ENCODE measurements around the gene TBC1D8.

TBC1D8 gene

GRCh38 chr2:101002562-101003277 is 148.5 kb downstream of the TBC1D8 start:
- no peaks in the 10 kb centered on the region for H3K9me3 ChIP-seq (ENCODE audit: control insufficient read depth, insufficient read depth, low read length)
- H3K27ac ChIP-seq (ENCODE audit: low read depth, low read length), result peak overlapping the region; percentile 88
- peaks cover 52% of the 10 kb centered on the region for H3K36me3 ChIP-seq (ENCODE audit: control insufficient read depth, insufficient read depth, low read length)

GRCh38 chr2:101001691-101002561 is 149.3 kb downstream of the TBC1D8 start, which contains the start of gene RPL31:
Gene RPL31 (plus strand): TSS chr2:101002289. CDS start chr2:101002702, 413 bp downstream.
- Histone ChIP-seq H3K27ac (ENCODE audit: low read depth, low read length) (peak within 1 kb of the TSS; percentile 88), H3K4me1 (ENCODE audit: control insufficient read depth, insufficient read depth, low read length) (peaks cover 8% of the 10 kb centered on the region), H3K27me3 (ENCODE audit: control insufficient read depth, insufficient read depth, low read length) (peaks cover 4% of the 10 kb centered on the region; the same call in 1 of the 2 replicates), H3K4me3 (ENCODE audit: low read depth, low read length) (peak within 1 kb of the TSS; percentile 95), H3K9me3 (ENCODE audit: control insufficient read depth, insufficient read depth, low read length) (no peaks in the 10 kb centered on the region), H3K36me3 (ENCODE audit: control insufficient read depth, insufficient read depth, low read length) (peaks cover 44% of the 10 kb centered on the region), H3K9ac (ENCODE audit: low read depth, low read length) (peak within 1 kb of the TSS; percentile 95)

More at GRCh38 chr2:101002562-101003277, 148.5 kb downstream of the TBC1D8 start:
- Histone ChIP-seq H3K27me3 (ENCODE audit: control insufficient read depth, insufficient read depth, low read length) (peaks cover 4% of the 10 kb centered on the region; the same call in 1 of the 2 replicates), H3K9ac (ENCODE audit: low read depth, low read length) (peak overlapping the region; percentile 95), H3K4me3 (ENCODE audit: low read depth, low read length) (peak overlapping the region; percentile 95), H3K4me1 (ENCODE audit: control insufficient read depth, insufficient read depth, low read length) (peaks cover 12% of the 10 kb centered on the region)

- Histone ChIP-seq H3K4me1 (ENCODE audit: control insufficient read depth, insufficient read depth, low read length) (peaks cover 8% of the 10 kb centered on the region), H3K36me3 (ENCODE audit: control insufficient read depth, insufficient read depth, low read length) (peaks cover 25% of the 10 kb centered on the region), H3K9ac (ENCODE audit: low read depth, low read length) (no peak overlapping the region), H3K4me3 (ENCODE audit: low read depth, low read length) (no peak overlapping the region), H3K9me3 (ENCODE audit: control insufficient read depth, insufficient read depth, low read length) (no peaks in the 10 kb centered on the region), H3K27me3 (ENCODE audit: control insufficient read depth, insufficient read depth, low read length) (peaks cover 4% of the 10 kb centered on the region; the same call in 1 of the 2 replicates), H3K27ac (ENCODE audit: low read depth, low read length) (no peak overlapping the region)
Measured at GRCh38 chr2:100999995-101000394, 151.2 kb downstream of the TBC1D8 start.

GRCh38 chr2:100998235-100998573 is 153.0 kb downstream of the TBC1D8 start:
- Histone ChIP-seq H3K27me3 (ENCODE audit: control insufficient read depth, insufficient read depth, low read length) (peaks cover 4% of the 10 kb centered on the region; the same call in 1 of the 2 replicates), H3K36me3 (ENCODE audit: control insufficient read depth, insufficient read depth, low read length) (peaks cover 7% of the 10 kb centered on the region), H3K4me1 (ENCODE audit: control insufficient read depth, insufficient read depth, low read length) (peaks cover 3% of the 10 kb centered on the region; the same call in 1 of the 2 replicates), H3K9ac (ENCODE audit: low read depth, low read length) (no peak overlapping the region), H3K9me3 (ENCODE audit: control insufficient read depth, insufficient read depth, low read length) (no peaks in the 10 kb centered on the region), H3K4me3 (ENCODE audit: low read depth, low read length) (no peak overlapping the region), H3K27ac (ENCODE audit: low read depth, low read length) (no peak overlapping the region)

- Histone ChIP-seq H3K27me3 (ENCODE audit: control insufficient read depth, insufficient read depth, low read length) (peaks cover 4% of the 10 kb centered on the region; the same call in 1 of the 2 replicates), H3K27ac (ENCODE audit: low read depth, low read length) (no peak overlapping the region), H3K9me3 (ENCODE audit: control insufficient read depth, insufficient read depth, low read length) (no peaks in the 10 kb centered on the region), H3K4me3 (ENCODE audit: low read depth, low read length) (no peak overlapping the region), H3K9ac (ENCODE audit: low read depth, low read length) (no peak overlapping the region), H3K4me1 (ENCODE audit: control insufficient read depth, insufficient read depth, low read length) (peaks cover 3% of the 10 kb centered on the region; the same call in 1 of the 2 replicates), H3K36me3 (ENCODE audit: control insufficient read depth, insufficient read depth, low read length) (peaks cover 1% of the 10 kb centered on the region)
Measured at GRCh38 chr2:100997509-100998234, 153.5 kb downstream of the TBC1D8 start.

GRCh38 chr2:100995309-100996075 is 155.7 kb downstream of the TBC1D8 start:
- no peak overlapping the region for H3K9ac ChIP-seq (ENCODE audit: low read depth, low read length)
- no peak overlapping the region for H3K4me3 ChIP-seq (ENCODE audit: low read depth, low read length)
- H3K27ac ChIP-seq (ENCODE audit: low read depth, low read length), result no peak overlapping the region
- H3K4me1 ChIP-seq (ENCODE audit: control insufficient read depth, insufficient read depth, low read length), result peaks cover 4% of the 10 kb centered on the region; the same call in 1 of the 2 replicates
- no peaks in the 10 kb centered on the region for H3K9me3 ChIP-seq (ENCODE audit: control insufficient read depth, insufficient read depth, low read length)
- no peaks in the 10 kb centered on the region for H3K36me3 ChIP-seq (ENCODE audit: control insufficient read depth, insufficient read depth, low read length)
- H3K27me3 ChIP-seq (ENCODE audit: control insufficient read depth, insufficient read depth, low read length), result no peaks in the 10 kb centered on the region

- Histone ChIP-seq H3K27me3 (ENCODE audit: control insufficient read depth, insufficient read depth, low read length) (no peaks in the 10 kb centered on the region), H3K9me3 (ENCODE audit: control insufficient read depth, insufficient read depth, low read length) (no peaks in the 10 kb centered on the region), H3K4me3 (ENCODE audit: low read depth, low read length) (no peak overlapping the region), H3K9ac (ENCODE audit: low read depth, low read length) (no peak overlapping the region), H3K27ac (ENCODE audit: low read depth, low read length) (no peak overlapping the region), H3K4me1 (ENCODE audit: control insufficient read depth, insufficient read depth, low read length) (peaks cover 4% of the 10 kb centered on the region; the same call in 1 of the 2 replicates), H3K36me3 (ENCODE audit: control insufficient read depth, insufficient read depth, low read length) (no peaks in the 10 kb centered on the region)
Measured at GRCh38 chr2:100993294-100993693, 157.9 kb downstream of the TBC1D8 start.

GRCh38 chr2:100992262-100992661 is 158.9 kb downstream of the TBC1D8 start:
- no peak overlapping the region for H3K27ac ChIP-seq (ENCODE audit: low read depth, low read length)
- H3K4me3 ChIP-seq (ENCODE audit: low read depth, low read length), result no peak overlapping the region
- no peak overlapping the region for H3K9ac ChIP-seq (ENCODE audit: low read depth, low read length)
- no peaks in the 10 kb centered on the region for H3K9me3 ChIP-seq (ENCODE audit: control insufficient read depth, insufficient read depth, low read length)
- H3K27me3 ChIP-seq (ENCODE audit: control insufficient read depth, insufficient read depth, low read length), result no peaks in the 10 kb centered on the region
- H3K36me3 ChIP-seq (ENCODE audit: control insufficient read depth, insufficient read depth, low read length), result no peaks in the 10 kb centered on the region
- H3K4me1 ChIP-seq (ENCODE audit: control insufficient read depth, insufficient read depth, low read length), result peaks cover 4% of the 10 kb centered on the region; the same call in 1 of the 2 replicates

GRCh38 chr2:100991404-100991773 is 159.8 kb downstream of the TBC1D8 start:
- no peak overlapping the region for H3K27ac ChIP-seq (ENCODE audit: low read depth, low read length)
- peaks cover 4% of the 10 kb centered on the region; the same call in 1 of the 2 replicates for H3K4me1 ChIP-seq (ENCODE audit: control insufficient read depth, insufficient read depth, low read length)
- no peaks in the 10 kb centered on the region for H3K36me3 ChIP-seq (ENCODE audit: control insufficient read depth, insufficient read depth, low read length)
- H3K4me3 ChIP-seq (ENCODE audit: low read depth, low read length), result no peak overlapping the region
- no peak overlapping the region for H3K9ac ChIP-seq (ENCODE audit: low read depth, low read length)
- no peaks in the 10 kb centered on the region for H3K27me3 ChIP-seq (ENCODE audit: control insufficient read depth, insufficient read depth, low read length)
- H3K9me3 ChIP-seq (ENCODE audit: control insufficient read depth, insufficient read depth, low read length), result no peaks in the 10 kb centered on the region

Data from HUES48 (cell line).